ENCODE results near the gene NRG3. TPM values are rescaled to one million over a fixed set of nuclear protein-coding genes. Genes with fewer than 3 reads are reported as not detected.

The NRG3 gene
- total and polyA plus RNA-seq, 2 of the 4 experiments (the other 2 are of a cell fraction) = not detected

- Histone ChIP-seq H3K4me3 (ENCODE audit: insufficient read depth, low read depth, low read length) (no peak overlapping the region), H3K56ac (ENCODE audit: extremely low read depth, insufficient read depth, low read length) (no peak overlapping the region), H3K4ac (ENCODE audit: low read depth, low read length) (no peak overlapping the region), H3K4me1 (ENCODE audit: control insufficient read depth, insufficient read depth, low read length) (no peaks in the 10 kb centered on the region), H3K23ac (ENCODE audit: low read depth, low read length) (no peak overlapping the region), H4K91ac (ENCODE audit: insufficient read depth, low read depth, low read length) (no peak overlapping the region), H3K79me1 (ENCODE audit: low read depth in 1 of 2, low read length in 2 of 2) (no peaks in the 10 kb centered on the region), H4K5ac (ENCODE audit: low read depth, low read length) (no peak overlapping the region), H4K20me1 (ENCODE audit: insufficient read depth, low read length) (no peaks in the 10 kb centered on the region), H2BK120ac (ENCODE audit: low read depth, low read length) (no peak overlapping the region), H3K36me3 (ENCODE audit: control insufficient read depth, insufficient read depth, low read length) (no peaks in the 10 kb centered on the region), H3K9me1 (ENCODE audit: insufficient read depth, low read length) (no peaks in the 10 kb centered on the region), H3K9me3 (ENCODE audit: control insufficient read depth, insufficient read depth, low read length) (peaks cover 3% of the 10 kb centered on the region; the same call in 1 of the 2 replicates), H3K14ac (replicated peaks; ENCODE audit: low read depth, low read length) (no peak overlapping the region), H2BK5ac (ENCODE audit: low read depth, low read length, poor library complexity, severe bottlenecking) (no peak overlapping the region), H3K18ac (ENCODE audit: low read depth, low read length) (no peak overlapping the region), H3K9ac (ENCODE audit: low read depth, low read length) (no peak overlapping the region), H2AK5ac (ENCODE audit: low read depth, low read length) (no peak overlapping the region), H3K27me3 (ENCODE audit: control insufficient read depth, insufficient read depth, low read length) (no peaks in the 10 kb centered on the region), H2AFZ (replicated peaks; ENCODE audit: low read length, poor library complexity) (no peak overlapping the region), H4K8ac (ENCODE audit: low read depth in 2 of 2, low read length in 2 of 2) (no peak overlapping the region), H2AK9ac (replicated peaks; ENCODE audit: low read depth, low read length, poor library complexity) (no peak overlapping the region), H3K27ac (ENCODE audit: insufficient read depth, low read length) (no peak overlapping the region), H2BK20ac (ENCODE audit: low read depth, low read length) (no peak overlapping the region), H3K4me2 (ENCODE audit: low read depth, low read length) (no peak overlapping the region), H2BK15ac (ENCODE audit: low read depth, low read length) (no peak overlapping the region)
- DNase-seq (no peak), ATAC-seq (ENCODE audit: low read depth) (no peak)
- in situ Hi-C loops (cut with MboI; ENCODE audit: low sequenced_read_pairs) = no loop called here
- ChIA-PET CTCF (no interaction called here), POLR2A (ENCODE audit: unreplicated experiment) (no interaction called here)
- intact Hi-C loops (cut with micrococcal nuclease) = no loop called here
- dilution Hi-C loops (cut with HindIII; ENCODE audit: low sequenced_read_pairs, unreplicated experiment) = no loop called here
- BruUV-seq (replicated peaks) = no TSS peak
- TF ChIP-seq RCOR1 (IDR thresholded peaks at IDR 0.05; ENCODE audit: insufficient replicate concordance, low read length) (no peak), MAFK (IDR thresholded peaks at IDR 0.05; ENCODE audit: low read depth, low read length) (no peak), CHD1 (IDR thresholded peaks at IDR 0.05; ENCODE audit: low read depth, low read length) (no peak), BHLHE40 (IDR thresholded peaks at IDR 0.05; ENCODE audit: low read depth, low read length) (no peak), MXI1 (IDR thresholded peaks at IDR 0.05; ENCODE audit: borderline replicate concordance, low read depth, low read length) (no peak), RAD21 (IDR thresholded peaks at IDR 0.05; ENCODE audit: low read length) (no peak), CTCF (conservative IDR thresholded peaks at IDR 0.05; ENCODE audit: low read depth, low read length) (no peak), SMC3 (IDR thresholded peaks at IDR 0.05; ENCODE audit: low read depth, low read length) (no peak), NFE2L2 (IDR thresholded peaks at IDR 0.05; ENCODE audit: low read depth, low read length) (no peak), RFX5 (IDR thresholded peaks at IDR 0.05; ENCODE audit: low read depth, low read length) (no peak), POLR2A (IDR thresholded peaks at IDR 0.05; ENCODE audit: low read depth, low read length) (no peak), USF2 (IDR thresholded peaks at IDR 0.05; ENCODE audit: low read depth, low read length) (no peak), FOS (IDR thresholded peaks at IDR 0.05; ENCODE audit: low read depth, low read length) (no peak), MAZ (IDR thresholded peaks at IDR 0.05; ENCODE audit: borderline replicate concordance, low read depth, low read length) (no peak), CEBPB (IDR thresholded peaks at IDR 0.05; ENCODE audit: low read depth, low read length) (no peak), ELK1 (IDR thresholded peaks at IDR 0.05; ENCODE audit: borderline replicate concordance, low read depth, low read length) (no peak)
- 40% methylated on average over 1 of the region's 4 CpGs; no CpG with 5 or more reads in 1 of the 2 experiments for WGBS, 2 experiments (ENCODE audit: extremely low coverage in 2 of 2, insufficient read length in 1 of 2)
These were observed 361.2 kb downstream of the NRG3 start for GRCh38 chr10:82236084-82236731.

All from IMR-90 (cell line).